ENCODE results near the gene LSS. TPM values are rescaled to one million over a fixed set of nuclear protein-coding genes. Genes with fewer than 3 reads are reported as not detected.
"Not testable (repeated sequence)": the region's sequence is repeated elsewhere in the genome, so short reads cannot be mapped to it uniquely, and the experiment has no call there.

The LSS gene
- total RNA-seq, 1 experiment from 2014 or later, result 27.3 TPM

- H3K27ac ChIP-seq, result no peak overlapping the region
- no peak overlapping the region for H3K4me3 ChIP-seq
- H3K36me3 ChIP-seq, result no peaks in the 10 kb centered on the region
- peaks cover 7% of the 10 kb centered on the region for H3K4me1 ChIP-seq (replicated peaks)
- H3K27me3 ChIP-seq (replicated peaks), result no peaks in the 10 kb centered on the region
- no peak for DNase-seq (ENCODE audit: low read depth in 1 of 2, low spot score in 2 of 2)
- no peaks in the 10 kb centered on the region for H3K9me3 ChIP-seq (replicated peaks)
Observed at GRCh38 chr21:46154955-46155513, 73.5 kb downstream of the LSS start.

DNA sequence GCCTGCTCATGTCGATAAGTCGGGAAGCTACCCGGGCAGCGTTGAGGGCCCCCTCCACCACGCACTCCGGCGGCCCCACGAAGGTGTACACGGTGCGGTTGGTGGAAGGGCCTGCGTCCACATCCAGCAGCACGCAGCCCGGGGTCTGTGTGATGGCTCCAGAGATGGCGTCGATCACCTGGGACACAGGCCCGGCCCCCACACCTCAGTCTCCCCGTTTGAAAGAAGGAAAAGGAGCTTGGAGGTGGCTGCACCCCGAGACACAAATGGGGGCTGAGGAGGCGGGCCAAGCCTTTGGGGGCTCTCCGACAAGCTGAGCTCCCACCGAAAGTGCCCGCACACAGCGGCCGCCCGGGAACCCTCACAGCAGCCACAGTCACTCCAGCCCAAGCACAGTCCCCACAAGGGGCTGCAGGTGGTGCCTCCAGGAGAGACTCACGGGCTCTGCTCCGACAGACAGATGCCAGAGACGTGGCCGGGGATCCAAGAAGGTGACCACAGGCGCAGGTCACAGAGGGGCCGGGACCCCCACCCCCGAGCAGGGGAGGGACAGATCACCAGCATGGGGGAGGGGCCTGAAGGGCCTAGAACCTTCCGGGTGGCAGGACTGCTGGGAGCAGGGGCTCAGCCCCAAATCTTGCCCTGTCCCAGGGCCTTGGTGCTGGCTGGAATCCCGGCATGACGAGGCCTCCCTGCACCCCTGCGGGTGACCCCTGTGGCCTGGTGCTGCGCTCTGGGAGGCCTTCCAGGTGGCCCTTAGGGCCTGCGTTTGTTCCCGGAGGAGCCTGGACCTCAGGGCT lies 74.2 kb downstream of the LSS start:
- no peaks in the 10 kb centered on the region for H3K9me3 ChIP-seq (replicated peaks)
- no peaks in the 10 kb centered on the region for H3K27me3 ChIP-seq (replicated peaks)
- H3K4me1 ChIP-seq (replicated peaks), result peaks cover 7% of the 10 kb centered on the region
- H3K4me3 ChIP-seq, result no peak overlapping the region
- no peaks in the 10 kb centered on the region for H3K36me3 ChIP-seq
- DNase-seq (ENCODE audit: low read depth in 1 of 2, low spot score in 2 of 2), result peak in 1 of 2 experiments; percentile 44
- no peak overlapping the region for H3K27ac ChIP-seq

GRCh38 chr21:46153247-46154154 lies 75.1 kb downstream of the LSS start:
- H3K4me1 ChIP-seq (replicated peaks), result peaks cover 7% of the 10 kb centered on the region
- H3K9me3 ChIP-seq (replicated peaks), result no peaks in the 10 kb centered on the region
- H3K4me3 ChIP-seq, result no peak overlapping the region
- H3K27ac ChIP-seq, result no peak overlapping the region
- no peaks in the 10 kb centered on the region for H3K36me3 ChIP-seq
- H3K27me3 ChIP-seq (replicated peaks), result no peaks in the 10 kb centered on the region
- peak; percentile 34 to 65 for DNase-seq (ENCODE audit: low read depth in 1 of 2, low spot score in 2 of 2)

DNA sequence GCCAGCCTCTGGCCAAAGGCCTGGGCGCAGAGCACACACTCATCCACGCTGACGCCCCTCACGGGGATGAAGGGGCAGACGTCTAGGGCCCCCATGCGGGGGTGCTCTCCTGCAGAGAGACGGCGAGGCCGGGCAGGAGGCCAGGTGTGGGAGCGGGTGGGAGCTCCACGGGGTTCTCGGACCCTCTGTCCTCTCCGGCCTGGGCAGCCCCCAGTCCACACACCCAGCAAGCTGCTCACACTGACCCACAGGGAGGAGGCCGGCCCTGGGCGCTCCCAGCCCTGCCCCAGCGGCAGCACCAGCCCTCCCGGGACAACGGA lies 75.7 kb downstream of the LSS start:
- H3K4me3 ChIP-seq, result no peak overlapping the region
- no peaks in the 10 kb centered on the region for H3K27me3 ChIP-seq (replicated peaks)
- H3K9me3 ChIP-seq (replicated peaks), result no peaks in the 10 kb centered on the region
- no peak for DNase-seq (ENCODE audit: low read depth in 1 of 2, low spot score in 2 of 2)
- H3K36me3 ChIP-seq, result no peaks in the 10 kb centered on the region
- peaks cover 7% of the 10 kb centered on the region for H3K4me1 ChIP-seq (replicated peaks)
- H3K27ac ChIP-seq, result no peak overlapping the region

DNA sequence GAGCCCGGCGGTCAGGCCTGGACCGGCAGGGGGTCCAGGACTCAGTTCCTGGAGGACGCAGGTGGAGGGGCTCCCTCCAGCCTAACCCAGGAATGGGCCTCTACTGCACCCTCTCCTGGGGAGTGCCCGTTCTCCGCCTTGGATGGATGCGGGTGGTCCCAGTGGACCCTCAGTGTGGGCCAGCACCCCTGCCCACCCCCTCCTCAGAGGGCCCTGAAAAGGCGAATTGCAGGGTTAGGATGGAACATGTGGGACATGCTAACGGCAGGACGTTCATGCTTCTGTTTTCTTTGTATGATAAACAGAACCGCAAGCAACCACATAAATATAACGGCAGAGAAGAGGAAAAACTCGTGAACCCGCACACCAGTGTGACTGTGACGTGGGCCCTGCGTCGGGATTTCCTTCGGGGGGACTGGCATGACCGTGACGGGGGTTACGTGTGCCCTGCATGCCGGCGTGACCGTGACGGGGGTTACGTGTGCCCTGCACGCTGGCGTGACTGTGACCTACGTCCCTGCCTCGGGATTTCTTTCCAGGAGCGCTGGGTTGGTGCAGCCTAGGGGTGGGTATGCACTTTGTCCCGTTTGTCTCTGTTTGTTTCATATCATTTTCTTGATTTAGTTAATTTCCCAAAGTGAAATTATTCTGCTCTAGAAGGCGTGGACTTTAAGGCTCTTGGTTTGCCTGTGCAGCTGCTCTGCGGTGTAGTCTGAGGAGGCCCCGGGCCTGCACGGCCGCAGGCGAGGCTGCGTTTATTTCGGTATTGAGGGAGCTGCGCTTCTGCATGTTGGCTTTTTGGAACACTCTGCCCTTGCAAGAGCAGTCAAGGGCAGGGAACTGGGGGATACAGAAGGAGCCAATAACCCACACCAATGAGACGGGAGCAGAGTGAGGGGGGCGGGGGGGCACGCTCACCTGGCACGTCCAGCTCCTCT lies 76.3 kb downstream of the LSS start:
- Histone ChIP-seq H3K27ac (no peak overlapping the region), H3K4me1 (replicated peaks) (peaks cover 7% of the 10 kb centered on the region), H3K9me3 (replicated peaks) (no peaks in the 10 kb centered on the region), H3K36me3 (no peaks in the 10 kb centered on the region), H3K27me3 (replicated peaks) (no peaks in the 10 kb centered on the region), H3K4me3 (no peak overlapping the region)
- DNase-seq (ENCODE audit: low read depth in 1 of 2, low spot score in 2 of 2), result peak in 1 of 2 experiments; percentile 41

GRCh38 chr21:46151261-46151988 lies 77.1 kb downstream of the LSS start:
- Histone ChIP-seq H3K36me3 (no peaks in the 10 kb centered on the region), H3K27me3 (replicated peaks) (no peaks in the 10 kb centered on the region), H3K27ac (no peak overlapping the region), H3K4me1 (replicated peaks) (peaks cover 7% of the 10 kb centered on the region), H3K9me3 (replicated peaks) (no peaks in the 10 kb centered on the region), H3K4me3 (no peak overlapping the region)
- peak in 1 of 2 experiments; percentile 46 for DNase-seq (ENCODE audit: low read depth in 1 of 2, low spot score in 2 of 2)

DNA sequence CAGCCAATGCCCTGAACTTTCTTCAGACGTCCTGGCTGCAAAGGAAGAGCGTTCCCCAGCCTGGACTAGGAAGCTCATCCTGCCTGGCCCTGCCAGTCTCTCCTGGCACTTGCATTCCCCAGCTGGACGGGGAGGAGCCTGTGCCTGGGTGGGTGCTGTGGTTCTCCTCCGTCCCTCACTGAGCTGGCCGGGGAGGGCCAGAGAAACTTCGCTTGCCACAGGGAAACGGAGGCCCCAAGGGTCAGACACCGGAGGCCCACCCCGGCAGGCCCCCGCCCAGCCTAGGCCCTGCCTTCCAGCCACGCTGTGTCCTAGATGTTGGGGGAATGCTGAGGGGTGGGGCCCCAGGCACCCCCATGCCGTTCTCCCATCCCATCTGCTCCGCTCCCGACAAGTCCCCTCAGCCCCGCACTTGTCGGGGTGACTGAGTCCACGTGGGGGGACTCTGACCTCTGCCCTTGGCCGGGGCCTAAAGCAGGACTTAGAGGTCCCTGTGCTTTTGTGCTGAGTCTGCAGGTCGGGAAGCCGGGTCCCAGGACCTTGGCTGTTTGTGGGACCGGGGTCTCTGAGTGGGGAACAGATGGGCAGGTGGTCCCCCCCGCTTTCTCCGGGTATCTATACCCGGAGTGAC lies 78.0 kb downstream of the LSS start:
- Histone ChIP-seq H3K36me3 (no peaks in the 10 kb centered on the region), H3K4me3 (no peak overlapping the region), H3K4me1 (replicated peaks) (peaks cover 7% of the 10 kb centered on the region), H3K9me3 (replicated peaks) (no peaks in the 10 kb centered on the region), H3K27ac (no peak overlapping the region), H3K27me3 (replicated peaks) (no peaks in the 10 kb centered on the region)
- DNase-seq (ENCODE audit: low read depth in 1 of 2, low spot score in 2 of 2), result no peak

- no peaks in the 10 kb centered on the region for H3K27me3 ChIP-seq (replicated peaks)
- H3K4me1 ChIP-seq (replicated peaks), result peaks cover 7% of the 10 kb centered on the region
- H3K9me3 ChIP-seq (replicated peaks), result no peaks in the 10 kb centered on the region
- H3K4me3 ChIP-seq, result no peak overlapping the region
- H3K27ac ChIP-seq, result no peak overlapping the region
- H3K36me3 ChIP-seq, result no peaks in the 10 kb centered on the region
- no peak for DNase-seq (ENCODE audit: low read depth in 1 of 2, low spot score in 2 of 2)
Observed at GRCh38 chr21:46150073-46150472, 78.5 kb downstream of the LSS start.

DNA sequence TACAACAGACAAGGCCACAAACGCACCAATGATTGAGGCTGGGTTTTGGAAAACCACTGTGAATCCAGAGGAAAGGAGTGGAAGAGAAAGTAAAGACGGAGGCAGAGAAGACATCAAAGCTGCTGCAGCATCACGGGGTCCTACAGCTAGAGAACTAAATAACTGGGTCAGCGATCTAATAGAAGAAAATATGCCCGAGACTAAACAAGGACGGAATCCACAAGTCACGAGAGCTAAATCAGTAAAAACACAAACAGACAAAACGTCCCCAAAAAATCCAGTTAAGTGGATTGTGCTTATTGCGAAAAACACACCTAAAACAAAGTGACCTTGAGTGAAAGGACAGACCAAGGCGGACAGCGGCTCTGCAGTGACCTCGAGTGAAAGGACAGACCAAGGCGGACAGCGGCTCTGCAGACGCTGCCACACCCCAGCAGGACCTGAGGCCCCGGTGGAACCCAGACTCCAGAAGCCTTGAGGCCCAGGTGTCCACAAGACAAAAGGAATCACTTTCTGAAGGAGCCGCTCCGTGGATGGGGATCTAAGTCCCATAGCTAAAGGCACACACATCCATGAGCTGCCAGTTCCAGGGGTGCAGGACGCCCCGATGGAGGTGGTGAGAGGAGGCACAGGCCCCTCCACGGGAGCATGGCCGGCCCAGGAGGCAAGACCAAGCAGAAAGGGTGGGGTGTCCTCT lies 79.2 kb downstream of the LSS start:
- Histone ChIP-seq H3K27ac (no peak overlapping the region), H3K4me3 (no peak overlapping the region), H3K27me3 (replicated peaks) (no peaks in the 10 kb centered on the region), H3K4me1 (replicated peaks) (peaks cover 7% of the 10 kb centered on the region), H3K9me3 (replicated peaks) (no peaks in the 10 kb centered on the region), H3K36me3 (no peaks in the 10 kb centered on the region)
- DNase-seq (ENCODE audit: low read depth in 1 of 2, low spot score in 2 of 2), result no peak

DNA sequence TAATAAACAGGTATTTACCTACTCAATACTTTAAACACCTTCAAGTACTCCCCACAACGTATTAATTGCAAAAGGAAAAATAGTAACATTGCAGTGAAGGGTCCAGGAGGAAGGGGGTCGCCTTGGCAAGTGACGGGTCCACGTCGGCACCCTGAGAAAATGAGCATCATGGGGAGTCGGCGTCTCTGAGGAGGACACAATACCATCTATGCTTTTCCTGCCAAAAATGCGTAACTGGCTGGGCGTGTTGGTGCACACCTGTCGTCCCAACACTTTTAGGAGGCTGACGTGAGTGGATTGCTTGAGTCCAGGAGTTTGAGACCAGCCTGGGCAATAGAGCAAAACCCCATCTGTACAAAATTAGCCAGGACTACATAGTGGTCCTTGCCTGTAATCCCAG lies 80.5 kb downstream of the LSS start:
- Histone ChIP-seq H3K4me3 (no peak overlapping the region), H3K36me3 (no peaks in the 10 kb centered on the region), H3K27ac (no peak overlapping the region), H3K4me1 (replicated peaks) (peaks cover under 1% of the 10 kb centered on the region), H3K9me3 (replicated peaks) (no peaks in the 10 kb centered on the region), H3K27me3 (replicated peaks) (no peaks in the 10 kb centered on the region)
- DNase-seq (ENCODE audit: low read depth in 1 of 2, low spot score in 2 of 2), result no peak

GRCh38 chr21:46147429-46147828 lies 81.1 kb downstream of the LSS start:
- H3K36me3 ChIP-seq; H3K27me3 ChIP-seq (replicated peaks); H3K9me3 ChIP-seq (replicated peaks); H3K27ac ChIP-seq; H3K4me3 ChIP-seq; H3K4me1 ChIP-seq (replicated peaks); DNase-seq (ENCODE audit: low read depth in 1 of 2, low spot score in 2 of 2): not testable (repeated sequence)

DNA sequence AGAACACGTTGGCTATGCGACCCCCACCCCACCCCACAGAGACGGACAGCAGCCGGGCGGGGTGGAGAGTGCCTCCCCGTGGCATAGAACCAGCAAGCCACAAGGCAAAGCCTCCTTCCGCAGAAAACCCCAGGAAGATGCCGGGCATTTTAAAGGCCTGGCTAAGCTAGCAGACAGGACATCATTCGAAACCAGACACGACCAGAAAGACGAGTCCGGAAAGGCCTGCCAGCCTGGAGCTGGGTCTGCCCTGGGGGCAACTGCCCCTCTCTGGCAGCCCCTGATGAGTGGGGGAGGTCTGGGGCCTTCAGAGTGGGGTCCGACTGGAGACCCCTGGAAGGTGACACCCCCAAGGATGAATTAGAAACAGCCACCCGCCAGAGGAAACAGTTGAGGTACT lies 81.7 kb downstream of the LSS start:
- H3K4me1 ChIP-seq (replicated peaks), result no peaks in the 10 kb centered on the region
- DNase-seq (ENCODE audit: low read depth in 1 of 2, low spot score in 2 of 2), result no peak
- no peaks in the 10 kb centered on the region for H3K9me3 ChIP-seq (replicated peaks)
- no peaks in the 10 kb centered on the region for H3K27me3 ChIP-seq (replicated peaks)
- no peaks in the 10 kb centered on the region for H3K36me3 ChIP-seq
- no peak overlapping the region for H3K27ac ChIP-seq
- H3K4me3 ChIP-seq, result no peak overlapping the region
